HG03565 (cell line): ENCODE results near the gene ABR.
"Not testable (repeated sequence)": the region's sequence is repeated elsewhere in the genome, so short reads cannot be mapped to it uniquely, and the experiment has no call there.

ENCODE experiments used
- ATAC-seq: cut with Tn5 transposase; IDR thresholded peaks from one replicate; pipeline ENCODE4 v1.9.1; 2021; ENCODE audit warnings: mild to moderate bottlenecking, moderate library complexity; ENCODE audit not compliant: unreplicated experiment

ABR gene

GRCh38 chr17:1202291-1202690, 22.5 kb upstream of the ABR start:
- ATAC-seq = no peak

DNA sequence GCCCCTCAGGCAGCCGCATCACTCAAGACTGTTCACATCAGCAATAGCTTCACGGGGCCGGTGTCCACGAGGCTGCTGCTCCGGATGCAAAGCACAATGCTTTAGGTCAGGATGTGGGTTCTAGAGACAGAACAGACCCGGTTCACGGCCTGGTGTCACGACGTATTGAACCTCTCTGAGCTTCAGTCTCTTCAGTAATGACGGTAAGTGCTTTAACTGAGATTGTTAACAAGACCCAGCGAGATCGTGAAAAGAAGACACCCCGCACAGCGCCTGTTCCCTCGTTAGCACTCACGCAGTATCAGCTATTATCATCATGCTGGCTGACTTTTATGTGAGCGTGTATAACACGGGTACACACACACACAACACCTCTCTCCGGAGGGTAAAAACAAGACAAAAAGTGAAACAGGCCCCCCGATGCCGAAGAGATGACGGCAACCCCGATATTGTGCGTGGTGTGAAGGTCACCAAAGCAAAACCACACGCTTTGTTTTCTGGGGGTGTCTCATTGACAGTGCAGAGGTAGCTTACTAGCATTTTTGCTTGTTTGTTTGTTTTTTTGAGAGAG, 21.4 kb upstream of the ABR start:
- ATAC-seq = no peak

GRCh38 chr17:1199271-1199743, 19.5 kb upstream of the ABR start:
- ATAC-seq = not testable (repeated sequence)

GRCh38 chr17:1197781-1198490, 18.2 kb upstream of the ABR start:
- peak; percentile 35 for ATAC-seq

DNA sequence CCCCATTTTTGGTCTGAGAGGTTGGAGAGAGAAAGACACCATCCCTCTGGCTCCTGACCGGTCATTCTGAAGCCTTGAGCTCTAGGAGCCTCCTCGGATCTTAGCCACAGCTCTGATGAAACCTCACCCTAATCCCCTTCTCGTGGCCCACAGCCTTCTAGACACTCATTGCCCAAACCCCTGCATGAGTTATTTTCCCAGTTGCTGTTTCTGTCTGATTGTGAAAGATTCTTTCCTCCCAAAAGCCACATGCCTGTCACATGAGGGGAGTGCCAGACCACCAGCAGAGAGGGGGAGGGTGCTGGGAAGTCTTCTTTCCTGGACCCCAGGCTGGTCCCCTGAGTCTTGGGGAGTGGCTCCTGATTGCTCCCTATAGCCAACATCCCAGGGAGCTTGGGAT, 17.6 kb upstream of the ABR start:
- no peak for ATAC-seq

DNA sequence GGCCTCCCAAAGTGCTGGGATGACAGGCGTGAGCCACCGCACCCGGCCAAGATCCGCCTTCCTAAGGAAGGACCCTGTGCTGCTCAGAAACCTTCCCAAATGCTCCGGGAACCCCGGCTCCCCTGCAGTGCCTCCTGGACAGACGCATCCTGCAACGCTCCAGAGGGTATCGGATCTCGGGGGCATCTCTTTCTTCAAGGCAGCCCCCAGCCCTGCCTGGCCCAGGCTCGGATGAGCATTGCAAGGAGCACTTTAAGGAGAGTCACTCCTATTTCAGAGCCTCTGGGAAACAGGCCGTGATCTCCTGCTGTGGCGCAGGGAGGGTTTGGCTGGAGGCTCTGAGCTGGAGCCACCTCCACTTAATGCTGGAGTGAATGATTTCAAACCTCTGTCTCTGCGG, 17.2 kb upstream of the ABR start:
- no peak for ATAC-seq

DNA sequence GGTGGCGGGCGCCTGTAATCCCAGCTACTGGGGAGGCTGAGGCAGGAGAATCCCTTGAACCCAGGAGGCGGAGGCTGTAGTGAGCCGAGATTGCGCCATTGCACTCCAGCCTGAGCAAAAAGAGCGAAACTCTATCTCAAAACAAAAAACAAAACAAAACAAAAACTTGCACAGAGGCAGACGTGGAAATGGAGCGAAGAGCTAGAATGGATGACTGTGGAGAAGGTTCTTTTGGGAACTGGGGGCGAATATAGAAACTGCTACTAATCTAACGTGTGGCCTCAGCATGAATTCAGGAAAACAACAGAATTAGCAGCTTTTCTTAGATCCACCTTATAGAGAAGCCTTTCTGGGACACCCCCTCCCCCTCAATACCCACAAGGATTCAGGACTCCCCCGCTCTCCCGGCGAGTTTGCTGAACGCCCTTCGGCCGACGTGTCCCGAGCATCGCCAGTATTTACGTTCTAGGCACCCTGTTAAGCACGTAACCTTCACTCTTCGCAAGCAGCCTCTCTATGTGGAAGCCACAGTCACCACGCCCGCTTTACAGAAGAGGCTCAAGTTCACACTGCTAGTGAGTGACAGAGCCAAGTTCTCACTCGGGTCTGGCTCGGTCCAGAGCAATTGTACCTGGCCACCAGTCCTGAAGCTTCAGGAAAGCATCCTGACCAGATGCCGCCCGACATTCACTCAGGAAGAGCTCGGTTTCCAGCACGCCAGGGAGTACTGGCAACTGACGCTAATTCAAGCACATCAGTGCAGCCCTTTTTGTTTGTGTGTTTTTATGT, 13.3 kb upstream of the ABR start:
- ATAC-seq = no peak

- no peak for ATAC-seq
Measured at GRCh38 chr17:1190751-1191331, 11.1 kb upstream of the ABR start.

DNA sequence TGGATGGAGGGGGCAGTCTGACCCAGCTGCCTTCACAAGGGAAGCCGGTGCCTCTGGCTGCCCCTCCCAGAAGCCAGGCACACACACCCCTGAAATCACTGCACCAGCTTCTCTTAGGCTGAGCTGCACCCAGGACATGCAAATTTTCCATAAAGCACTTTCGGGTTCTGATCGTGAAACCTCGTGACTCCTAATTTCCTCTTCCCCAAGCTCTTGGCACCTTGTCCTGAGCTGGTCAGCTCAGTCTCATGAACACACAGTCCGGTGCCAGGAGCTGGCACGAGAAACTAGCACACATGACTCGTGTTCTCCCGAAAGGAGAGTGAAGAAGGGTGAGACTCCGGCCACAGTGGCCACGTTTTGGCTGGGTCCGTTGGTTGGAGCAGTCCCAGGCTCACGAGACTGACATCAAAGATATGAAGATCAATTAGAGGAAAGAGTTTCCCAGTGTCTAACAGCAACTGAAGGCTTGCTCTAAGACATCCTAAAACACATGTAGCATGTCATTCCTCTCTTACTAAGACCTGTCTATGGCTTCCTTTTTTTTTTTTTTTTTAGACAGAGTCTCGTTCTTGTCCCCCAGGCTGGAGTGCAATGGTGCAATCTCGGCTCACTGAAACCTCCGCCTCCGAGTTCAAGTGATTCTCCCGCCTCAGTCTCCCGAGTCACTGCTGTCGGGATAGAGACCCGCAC, 9.2 kb upstream of the ABR start:
- ATAC-seq = no peak

DNA sequence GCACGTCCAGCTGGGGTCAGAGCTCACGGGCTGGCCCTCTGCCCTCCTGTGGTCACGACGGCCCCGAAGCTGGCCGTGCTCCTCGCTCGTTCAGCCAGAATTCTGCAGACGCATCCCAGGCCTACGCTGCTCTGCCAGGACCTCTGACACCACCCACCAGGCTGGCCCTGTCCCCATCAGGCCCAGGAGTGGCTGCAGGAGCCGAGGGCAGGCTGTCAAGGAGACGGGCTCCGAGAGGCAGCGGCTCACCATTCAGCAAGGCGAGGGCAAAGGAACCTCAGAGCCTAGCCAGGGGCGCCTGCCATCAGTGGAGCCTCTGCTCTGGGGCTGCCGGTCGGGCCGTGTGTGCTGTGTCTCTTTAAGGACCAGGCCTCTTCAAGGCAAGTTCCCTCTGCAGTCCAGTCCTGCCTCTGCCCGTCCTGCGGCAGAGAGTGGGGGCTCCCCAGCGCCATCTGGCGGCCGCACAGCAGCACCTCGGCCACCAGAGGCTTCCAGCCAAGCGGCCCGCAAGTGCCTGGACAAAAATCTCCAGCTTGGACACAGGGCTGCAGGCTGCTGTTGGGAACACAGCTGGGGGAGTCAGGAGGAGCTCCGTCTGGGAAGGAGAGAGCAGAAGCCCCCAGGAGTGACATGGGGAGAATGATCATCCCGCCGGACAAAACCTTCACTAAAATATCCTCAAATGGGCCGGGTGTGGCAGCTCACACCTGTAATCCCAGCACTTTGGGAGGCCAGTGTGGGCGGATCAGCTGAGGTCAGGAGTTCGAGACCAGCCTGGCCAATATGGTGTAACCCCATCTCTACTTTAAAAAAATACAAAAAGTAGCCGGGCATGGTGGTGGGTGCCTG, 7.4 kb upstream of the ABR start:
- ATAC-seq = no peak

GRCh38 chr17:1186214-1186820, 6.5 kb upstream of the ABR start:
- no peak for ATAC-seq

- peak; percentile 37 for ATAC-seq
Measured at GRCh38 chr17:1183171-1183873, 3.5 kb upstream of the ABR start.

GRCh38 chr17:1182811-1183170, 3.0 kb upstream of the ABR start:
- no peak for ATAC-seq

- peak; percentile 17 for ATAC-seq
Measured at GRCh38 chr17:1181753-1182137, 2.0 kb upstream of the ABR start.

DNA sequence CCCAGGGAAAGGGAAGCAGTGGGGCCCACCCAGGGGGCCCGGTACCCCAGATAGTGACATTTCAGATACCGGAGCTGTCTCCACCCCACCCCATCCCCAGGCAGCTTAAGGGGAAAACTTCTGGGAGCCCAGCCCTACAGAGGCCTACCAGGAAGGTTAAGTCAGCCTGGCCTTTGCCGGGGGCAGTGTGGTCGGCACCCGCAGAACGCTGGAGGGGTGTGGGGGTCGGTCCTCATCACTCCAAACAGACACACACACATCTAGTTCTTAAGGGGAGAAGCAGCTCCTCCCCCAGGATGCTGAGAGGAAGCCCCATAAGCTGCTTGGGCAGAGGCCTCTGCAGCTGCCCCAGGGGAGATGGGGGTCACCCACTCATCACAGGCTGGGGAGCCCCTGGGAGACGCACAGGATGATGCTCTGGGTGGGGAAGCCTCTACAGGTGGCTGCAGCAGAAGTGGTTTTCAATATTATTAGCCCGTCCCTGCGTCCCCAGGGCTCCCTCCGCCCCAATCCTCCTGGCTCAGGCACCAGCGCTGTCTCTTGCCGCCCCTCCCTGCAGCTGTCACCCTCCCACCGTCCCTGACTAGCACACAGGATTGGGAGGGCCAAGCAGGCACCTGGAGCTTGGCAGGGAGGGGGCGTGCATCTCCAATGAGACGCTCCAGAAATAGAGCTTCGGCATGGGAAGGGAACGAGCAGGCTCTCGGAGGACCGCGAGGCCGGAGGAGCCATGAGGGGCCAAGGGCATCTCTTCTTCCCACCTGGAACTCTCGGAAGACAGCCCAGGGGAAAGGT, 1.4 kb upstream of the ABR start:
- peak; percentile 36 for ATAC-seq

GRCh38 chr17:1179112-1179817, 516 bp downstream of the ABR start:
- no peak for ATAC-seq

- no peak for ATAC-seq
Measured at GRCh38 chr17:1177016-1177700, 2.6 kb downstream of the ABR start.
